ENCODE measurements around the gene TFDP2.

TFDP2 gene

DNA sequence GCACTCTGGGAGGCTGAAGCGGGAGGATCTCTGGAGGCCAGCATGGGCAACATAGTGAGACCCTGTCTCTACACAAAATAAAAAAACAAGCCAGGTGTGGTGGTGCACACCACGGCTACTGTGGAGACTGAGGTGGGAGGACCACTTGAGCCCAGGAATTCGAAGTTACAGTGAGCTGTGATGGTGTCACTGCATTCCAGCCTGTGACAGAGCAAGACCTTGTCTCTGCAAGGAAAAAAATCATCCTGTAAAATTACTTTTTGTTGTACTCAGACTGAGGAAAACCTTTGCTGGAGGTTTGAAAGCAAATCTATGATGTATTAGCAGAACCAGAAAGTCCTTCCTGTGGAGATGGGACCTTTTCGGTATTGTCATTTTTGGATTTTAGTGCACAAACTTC, 209.6 kb downstream of the TFDP2 start:
- H3K4me3 ChIP-seq (ENCODE audit: low read depth, low read length): no peak overlapping the region
- TF ChIP-seq MYC (IDR thresholded peaks at IDR 0.05; ENCODE audit: low read depth, low read length) (no peak), POLR2A (IDR thresholded peaks at IDR 0.05; ENCODE audit: extremely low read depth, insufficient read length) (no peak)
- TF ChIP-seq, protein P1, sequence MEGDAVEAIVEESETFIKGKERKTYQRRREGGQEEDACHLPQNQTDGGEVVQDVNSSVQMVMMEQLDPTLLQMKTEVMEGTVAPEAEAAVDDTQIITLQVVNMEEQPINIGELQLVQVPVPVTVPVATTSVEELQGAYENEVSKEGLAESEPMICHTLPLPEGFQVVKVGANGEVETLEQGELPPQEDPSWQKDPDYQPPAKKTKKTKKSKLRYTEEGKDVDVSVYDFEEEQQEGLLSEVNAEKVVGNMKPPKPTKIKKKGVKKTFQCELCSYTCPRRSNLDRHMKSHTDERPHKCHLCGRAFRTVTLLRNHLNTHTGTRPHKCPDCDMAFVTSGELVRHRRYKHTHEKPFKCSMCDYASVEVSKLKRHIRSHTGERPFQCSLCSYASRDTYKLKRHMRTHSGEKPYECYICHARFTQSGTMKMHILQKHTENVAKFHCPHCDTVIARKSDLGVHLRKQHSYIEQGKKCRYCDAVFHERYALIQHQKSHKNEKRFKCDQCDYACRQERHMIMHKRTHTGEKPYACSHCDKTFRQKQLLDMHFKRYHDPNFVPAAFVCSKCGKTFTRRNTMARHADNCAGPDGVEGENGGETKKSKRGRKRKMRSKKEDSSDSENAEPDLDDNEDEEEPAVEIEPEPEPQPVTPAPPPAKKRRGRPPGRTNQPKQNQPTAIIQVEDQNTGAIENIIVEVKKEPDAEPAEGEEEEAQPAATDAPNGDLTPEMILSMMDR (IDR thresholded peaks at IDR 0.05; ENCODE audit: low read depth, low read length): no peak
- TF ChIP-seq, protein P2, sequence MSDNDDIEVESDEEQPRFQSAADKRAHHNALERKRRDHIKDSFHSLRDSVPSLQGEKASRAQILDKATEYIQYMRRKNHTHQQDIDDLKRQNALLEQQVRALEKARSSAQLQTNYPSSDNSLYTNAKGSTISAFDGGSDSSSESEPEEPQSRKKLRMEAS (IDR thresholded peaks at IDR 0.05; ENCODE audit: low read depth, low read length): no peak
- no peak for DNase-seq (ENCODE audit: low read depth)

DNA sequence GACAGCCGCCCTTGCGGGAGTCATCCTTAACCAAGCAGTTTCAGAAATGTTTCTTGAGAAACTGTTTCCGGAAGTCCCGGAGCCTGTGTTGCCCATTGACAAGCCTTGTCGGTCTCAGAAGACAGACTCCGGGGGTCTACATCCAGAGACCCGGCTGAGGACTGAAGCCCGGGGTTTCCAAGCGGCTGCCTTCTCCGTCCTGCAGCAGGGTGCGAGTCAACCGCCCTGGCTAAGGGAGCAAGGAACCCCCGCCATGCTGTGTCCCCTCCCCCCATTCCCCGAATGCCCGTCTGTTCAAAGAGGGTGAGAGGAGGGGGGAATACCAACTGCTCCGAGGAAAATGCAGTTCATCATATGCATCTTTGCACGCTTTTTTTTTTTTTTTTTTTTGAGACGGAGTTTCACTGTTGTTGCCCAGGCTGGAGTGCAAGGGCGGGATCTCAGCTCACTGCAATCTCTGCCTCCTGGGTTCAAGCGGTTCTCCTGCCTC, 211.3 kb downstream of the TFDP2 start:
- DNase-seq (ENCODE audit: low read depth): no peak
- no peak for TF ChIP-seq MYC (IDR thresholded peaks at IDR 0.05; ENCODE audit: low read depth, low read length)
- TF ChIP-seq, protein P2 (IDR thresholded peaks at IDR 0.05; ENCODE audit: low read depth, low read length): no peak
- TF ChIP-seq, protein P1 (IDR thresholded peaks at IDR 0.05; ENCODE audit: low read depth, low read length): no peak
- H3K4me3 ChIP-seq (ENCODE audit: low read depth, low read length): no peak overlapping the region

DNA sequence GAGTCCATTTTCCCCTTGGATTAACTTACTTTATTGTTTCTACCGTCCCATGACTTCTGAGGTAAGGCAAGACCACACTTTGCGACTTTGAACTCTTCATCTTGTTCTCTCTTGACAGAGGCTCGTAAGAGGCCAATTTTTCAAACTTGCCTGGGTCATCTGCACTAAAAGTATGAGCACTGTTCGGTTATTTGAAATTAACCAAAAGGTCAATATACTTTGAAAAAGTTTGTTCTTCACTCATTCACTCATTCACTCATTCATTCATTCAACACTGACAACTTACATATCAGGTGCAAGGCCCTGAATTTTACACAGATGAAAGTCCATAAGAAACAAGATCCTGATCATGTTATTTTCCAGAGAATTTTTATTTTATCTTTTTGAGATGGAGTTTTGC, 215.0 kb downstream of the TFDP2 start:
- DNase-seq (ENCODE audit: low read depth): no peak
- TF ChIP-seq, protein P2 (IDR thresholded peaks at IDR 0.05; ENCODE audit: low read depth, low read length): no peak
- TF ChIP-seq MYC (IDR thresholded peaks at IDR 0.05; ENCODE audit: low read depth, low read length) (no peak), POLR2A (IDR thresholded peaks at IDR 0.05; ENCODE audit: extremely low read depth, insufficient read length) (no peak)
- TF ChIP-seq, protein P1 (IDR thresholded peaks at IDR 0.05; ENCODE audit: low read depth, low read length): no peak
- no peak overlapping the region for H3K4me3 ChIP-seq (ENCODE audit: low read depth, low read length)

DNA sequence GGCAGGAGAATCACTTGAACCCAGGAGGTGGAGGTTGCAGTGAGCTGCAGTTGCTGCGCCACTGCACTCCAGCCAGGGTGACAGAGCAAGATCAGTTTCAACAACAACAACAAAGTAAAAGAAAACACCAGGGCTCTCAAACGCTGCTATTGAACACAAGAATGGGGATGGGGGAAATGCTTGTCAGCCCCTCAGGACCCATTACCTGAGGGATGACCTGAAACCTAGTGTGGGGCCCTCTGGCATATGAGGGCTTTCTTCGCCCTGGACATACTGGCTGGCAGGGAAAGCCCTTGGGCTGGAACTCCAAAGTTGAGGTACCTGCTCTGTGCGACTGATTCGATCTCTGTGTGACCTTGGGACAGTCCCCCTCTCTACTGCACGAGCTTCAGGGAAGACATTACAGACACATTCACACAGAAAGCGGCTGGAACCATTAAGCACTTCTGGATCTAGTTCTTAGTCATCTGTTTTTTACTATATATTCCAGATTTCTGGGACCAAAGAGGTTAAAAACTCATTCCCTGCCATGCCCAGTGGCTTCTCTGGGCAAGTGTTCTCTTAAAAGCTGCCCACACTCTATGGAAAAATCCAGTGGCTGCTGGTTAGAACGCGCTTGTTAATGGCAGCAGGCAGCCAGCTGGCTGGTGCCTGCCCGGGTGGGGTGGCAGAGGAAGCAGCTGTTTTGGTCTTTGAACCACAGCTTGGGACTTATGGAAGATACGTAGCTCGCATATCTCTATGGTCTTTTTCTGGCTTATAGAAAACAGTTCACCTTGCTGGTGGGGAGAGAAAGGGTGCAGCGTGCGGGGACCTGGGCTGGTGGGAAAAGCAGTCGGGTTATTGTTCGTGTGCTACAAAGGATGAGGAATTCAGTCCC, 215.7 kb downstream of the TFDP2 start:
- TF ChIP-seq, protein P2 (IDR thresholded peaks at IDR 0.05; ENCODE audit: low read depth, low read length): no peak
- TF ChIP-seq POLR2A (IDR thresholded peaks at IDR 0.05; ENCODE audit: extremely low read depth, insufficient read length) (no peak), MYC (IDR thresholded peaks at IDR 0.05; ENCODE audit: low read depth, low read length) (no peak)
- TF ChIP-seq, protein P1 (IDR thresholded peaks at IDR 0.05; ENCODE audit: low read depth, low read length): no peak
- DNase-seq (ENCODE audit: low read depth): no peak
- H3K4me3 ChIP-seq (ENCODE audit: low read depth, low read length): no peak overlapping the region

DNA sequence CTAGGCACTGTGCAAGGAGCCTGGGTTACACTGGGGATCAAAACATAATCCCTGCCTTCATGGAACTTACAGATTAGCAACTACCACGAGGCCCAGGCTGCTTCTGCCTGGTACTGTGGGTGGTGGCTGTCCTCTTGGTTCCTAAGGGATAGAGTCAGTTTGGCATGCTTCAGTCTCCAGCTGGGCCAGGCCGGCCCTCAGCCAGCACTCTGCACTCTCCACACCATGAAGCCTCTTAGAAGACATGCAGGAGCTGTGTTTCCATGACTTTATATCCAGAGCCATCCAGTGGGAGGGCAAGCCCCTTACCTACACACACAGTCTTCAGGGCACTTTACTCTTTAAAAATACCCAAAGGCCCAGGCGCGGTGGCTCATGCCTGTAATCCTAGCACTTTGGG, 218.5 kb downstream of the TFDP2 start:
- TF ChIP-seq, protein P2 (IDR thresholded peaks at IDR 0.05; ENCODE audit: low read depth, low read length): no peak
- TF ChIP-seq POLR2A (IDR thresholded peaks at IDR 0.05; ENCODE audit: extremely low read depth, insufficient read length): no peak
- TF ChIP-seq MYC (IDR thresholded peaks at IDR 0.05; ENCODE audit: low read depth, low read length): no peak
- TF ChIP-seq, protein P1 (IDR thresholded peaks at IDR 0.05; ENCODE audit: low read depth, low read length): no peak
- DNase-seq (ENCODE audit: low read depth): no peak
- H3K4me3 ChIP-seq (ENCODE audit: low read depth, low read length): no peak overlapping the region

All from NB4 (cell line).